HepG2 (cell line): Measurements from ENCODE around the gene WNT6. TPM values are rescaled to one million over a fixed set of nuclear protein-coding genes. Genes with fewer than 3 reads are reported as not detected.

Experiments
- ARNTL ChIP-seq: sonication (generic); formaldehyde crosslinking; IDR thresholded peaks from 2 replicates; pipeline ENCODE4 v1.4.0; 2020; ENCODE audit warnings: mild to moderate bottlenecking, missing genetic modification reagents
- CBFB ChIP-seq: sonication (generic); formaldehyde crosslinking; IDR thresholded peaks from 2 replicates; pipeline ENCODE4 v1.4.0; 2020; ENCODE audit warnings: missing genetic modification reagents
- HES4 ChIP-seq: sonication (generic); formaldehyde crosslinking; IDR thresholded peaks from 2 replicates; pipeline ENCODE4 v1.9.0; 2021; ENCODE audit warnings: mild to moderate bottlenecking, missing genetic modification reagents, borderline replicate concordance
- HNF1B ChIP-seq: sonication (generic); formaldehyde crosslinking; IDR thresholded peaks from 2 replicates; pipeline ENCODE4 v1.5.1; 2020; ENCODE audit warnings: mild to moderate bottlenecking, moderate library complexity, missing genetic modification reagents
- KDM2A ChIP-seq: sonication (generic); formaldehyde crosslinking; IDR thresholded peaks from 2 replicates; pipeline ENCODE4 v1.4.0; 2020; ENCODE audit warnings: low read depth, missing genetic modification reagents, borderline replicate concordance
- MATR3 ChIP-seq: sonication (generic); formaldehyde crosslinking; IDR thresholded peaks from 2 replicates; pipeline ENCODE4 v1.4.0; 2020; ENCODE audit warnings: missing genetic modification reagents
- MED1 ChIP-seq: sonication (generic); formaldehyde crosslinking; IDR thresholded peaks from 2 replicates; pipeline ENCODE4 v1.4.0; 2020; ENCODE audit warnings: missing genetic modification reagents
- MXI1 ChIP-seq: IDR thresholded peaks from 3 replicates; pipeline ENCODE4 v1.6.1; 2012; ENCODE audit warnings: low read depth, low read length, inconsistent platforms, borderline replicate concordance
- PATZ1 ChIP-seq: sonication (generic); formaldehyde crosslinking; IDR thresholded peaks from 2 replicates; pipeline ENCODE4 v1.4.0; 2020; ENCODE audit warnings: missing genetic modification reagents
- RAD21 ChIP-seq: fragments of 450-650 bp; formaldehyde crosslinking; IDR thresholded peaks from 2 replicates; pipeline ENCODE4 v1.5.0; 2020; ENCODE audit warnings: mild to moderate bottlenecking
- SCMH1 ChIP-seq: sonication (generic); formaldehyde crosslinking; IDR thresholded peaks from 2 replicates; pipeline ENCODE4 v1.9.0; 2021; ENCODE audit warnings: missing genetic modification reagents, mild to moderate bottlenecking, borderline replicate concordance
- SIN3B ChIP-seq: fragments of 150-350 bp; IDR thresholded peaks from 2 replicates; pipeline ENCODE4 v1.6.1; 2014; ENCODE audit warnings: low read length
- SUZ12 ChIP-seq: fragments of 150-350 bp; IDR thresholded peaks from 2 replicates; pipeline ENCODE4 v1.6.1; 2014; ENCODE audit warnings: low read depth, low read length
- TEAD2 ChIP-seq: sonication (generic); formaldehyde crosslinking; IDR thresholded peaks from 2 replicates; pipeline ENCODE4 v1.9.0; 2021; ENCODE audit warnings: missing genetic modification reagents
- ZFP36L1 ChIP-seq: sonication (generic); formaldehyde crosslinking; IDR thresholded peaks from 2 replicates; pipeline ENCODE4 v1.8.0; 2022; ENCODE audit warnings: mild to moderate bottlenecking, missing genetic modification reagents, moderate library complexity
- ZIK1 ChIP-seq: sonication (generic); formaldehyde crosslinking; IDR thresholded peaks from 2 replicates; pipeline ENCODE4 v1.5.0; 2020; ENCODE audit warnings: mild to moderate bottlenecking, low read depth, missing genetic modification reagents, borderline replicate concordance
- ZKSCAN1 ChIP-seq: fragments of 150-350 bp; IDR thresholded peaks from 2 replicates; pipeline ENCODE4 v1.6.1; 2014; ENCODE audit warnings: low read length
- polyA plus RNA-seq, 8 experiments: library from polyadenylated mRNA; depleted of rRNA in 3 of 8; stranded (reverse) in 7 of 8; unstranded in 1 of 8; fragments of >200 nt; fragmentation: Illumina TruSeq in 4 of 8; extraction: Trizol in 4 of 8; gene quantifications; 2 replicates each; pipeline versions ENCODE4 v1.2.1 to v1.2.3, GENCODE V29; 2011 to 2016; ENCODE audit warnings: low read depth in 4 of 8, missing spikeins in 1 of 8, mixed read lengths in 1 of 8; ENCODE audit not compliant: insufficient read depth in 1 of 8
- total RNA-seq, 5 experiments: library from RNA; depleted of rRNA; stranded (reverse); fragments of >200 nt; fragmentation: Illumina TruSeq; extraction: Trizol; gene quantifications; 2 replicates each; pipeline ENCODE4 v1.2.3, GENCODE V29; 2016; ENCODE audit warnings: low read depth in 1 of 5
- TF ChIP-seq, protein P1 (sequence below): sonication (generic); formaldehyde crosslinking; IDR thresholded peaks from 2 replicates; pipeline ENCODE4 v1.5.1; 2020; ENCODE audit warnings: mild to moderate bottlenecking, missing genetic modification reagents
- TF ChIP-seq, protein P2 (sequence below): sonication (generic); formaldehyde crosslinking; IDR thresholded peaks from 2 replicates; pipeline ENCODE4 v1.4.0; 2020; ENCODE audit warnings: missing genetic modification reagents

The WNT6 gene
- total and polyA plus RNA-seq, 2 of the 13 experiments (the other 11 are each of a cell fraction or from before 2014, with no cell fraction given): 0.20 TPM; not detected in 1

DNA sequence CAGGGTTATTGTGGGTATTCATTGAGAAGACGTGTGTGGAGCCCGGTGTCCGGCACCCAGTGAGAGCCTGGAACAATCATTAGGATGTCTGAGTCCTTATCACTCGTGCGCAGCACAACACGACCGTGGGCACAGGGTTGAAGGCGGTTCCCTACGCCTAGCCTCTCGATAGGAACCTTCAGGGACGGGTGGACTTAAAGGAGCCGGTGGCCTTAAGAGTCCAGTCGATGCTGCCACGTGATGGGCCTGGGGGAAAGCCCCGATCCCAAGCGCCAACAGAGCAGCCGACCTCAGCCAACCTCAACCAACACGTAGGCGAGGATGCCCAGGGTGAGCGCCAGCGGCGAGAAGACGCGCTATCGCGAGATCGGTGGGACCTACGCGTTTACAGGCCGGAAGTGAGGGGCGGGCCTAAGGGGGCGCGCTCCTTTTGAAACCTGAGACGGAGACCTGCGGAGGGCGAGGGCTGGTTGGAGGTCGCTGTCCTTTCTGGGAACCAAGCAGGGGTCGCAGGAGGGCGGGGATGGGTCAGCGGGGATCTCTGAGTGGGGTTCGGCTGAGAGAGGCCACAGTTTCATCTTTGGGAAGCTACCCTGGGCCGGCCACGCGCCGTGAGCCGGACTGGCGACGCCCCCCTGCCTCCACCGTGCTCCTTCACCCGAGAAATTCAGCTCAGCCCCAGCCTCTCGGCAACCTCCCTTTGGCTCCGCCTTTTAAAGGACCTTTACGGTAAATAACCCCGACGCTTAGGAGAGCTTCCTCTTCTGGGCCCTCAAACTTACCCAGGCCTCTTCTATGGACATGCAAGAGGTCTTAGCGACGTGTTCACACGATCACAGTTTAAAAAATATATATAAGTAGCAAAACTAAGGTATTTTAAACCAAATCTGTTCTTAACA is 49.4 kb downstream of the WNT6 start (continued):
- TF ChIP-seq ZKSCAN1 (peak; percentile 10; the same call in 1 of the 2 replicates), SUZ12 (no peak), HNF1B (CRISPR knock-in tag) (peak; percentile 70; the same call in 1 of the 2 replicates), TEAD2 (no peak), MED1 (peak; percentile 43), ZFP36L1 (CRISPR knock-in tag) (peak; percentile 97), HES4 (CRISPR knock-in tag) (no peak), MXI1 (peak; percentile 97), CBFB (CRISPR knock-in tag) (peak; percentile 93), MATR3 (CRISPR knock-in tag) (no peak), SCMH1 (CRISPR knock-in tag) (no peak), KDM2A (CRISPR knock-in tag) (peak; percentile 93), RAD21 (CRISPR knock-in tag) (no peak), ARNTL (CRISPR knock-in tag) (peak; percentile 86; the same call in 1 of the 2 replicates), ZIK1 (CRISPR knock-in tag) (peak; percentile 65), PATZ1 (no peak), SIN3B (peak; percentile 92)
- TF ChIP-seq, protein P1, sequence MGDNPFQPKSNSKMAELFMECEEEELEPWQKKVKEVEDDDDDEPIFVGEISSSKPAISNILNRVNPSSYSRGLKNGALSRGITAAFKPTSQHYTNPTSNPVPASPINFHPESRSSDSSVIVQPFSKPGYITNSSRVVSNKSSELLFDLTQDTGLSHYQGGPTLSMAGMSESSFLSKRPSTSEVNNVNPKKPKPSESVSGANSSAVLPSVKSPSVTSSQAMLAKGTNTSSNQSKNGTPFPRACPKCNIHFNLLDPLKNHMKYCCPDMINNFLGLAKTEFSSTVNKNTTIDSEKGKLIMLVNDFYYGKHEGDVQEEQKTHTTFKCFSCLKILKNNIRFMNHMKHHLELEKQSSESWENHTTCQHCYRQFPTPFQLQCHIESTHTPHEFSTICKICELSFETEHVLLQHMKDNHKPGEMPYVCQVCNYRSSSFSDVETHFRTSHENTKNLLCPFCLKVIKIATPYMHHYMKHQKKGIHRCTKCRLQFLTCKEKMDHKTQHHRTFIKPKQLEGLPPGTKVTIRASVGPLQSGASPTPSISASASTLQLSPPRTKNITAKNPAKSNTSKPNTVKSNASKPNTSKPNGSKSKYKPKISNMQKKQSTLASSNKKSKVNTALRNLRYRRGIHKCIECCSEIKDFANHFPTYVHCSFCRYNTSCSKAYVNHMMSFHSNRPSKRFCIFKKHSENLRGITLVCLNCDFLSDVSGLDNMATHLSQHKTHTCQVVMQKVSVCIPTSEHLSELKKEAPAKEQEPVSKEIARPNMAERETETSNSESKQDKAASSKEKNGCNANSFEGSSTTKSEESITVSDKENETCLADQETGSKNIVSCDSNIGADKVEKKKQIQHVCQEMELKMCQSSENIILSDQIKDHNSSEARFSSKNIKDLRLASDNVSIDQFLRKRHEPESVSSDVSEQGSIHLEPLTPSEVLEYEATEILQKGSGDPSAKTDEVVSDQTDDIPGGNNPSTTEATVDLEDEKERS (CRISPR knock-in tag): peak; percentile 81
- TF ChIP-seq, protein P2, sequence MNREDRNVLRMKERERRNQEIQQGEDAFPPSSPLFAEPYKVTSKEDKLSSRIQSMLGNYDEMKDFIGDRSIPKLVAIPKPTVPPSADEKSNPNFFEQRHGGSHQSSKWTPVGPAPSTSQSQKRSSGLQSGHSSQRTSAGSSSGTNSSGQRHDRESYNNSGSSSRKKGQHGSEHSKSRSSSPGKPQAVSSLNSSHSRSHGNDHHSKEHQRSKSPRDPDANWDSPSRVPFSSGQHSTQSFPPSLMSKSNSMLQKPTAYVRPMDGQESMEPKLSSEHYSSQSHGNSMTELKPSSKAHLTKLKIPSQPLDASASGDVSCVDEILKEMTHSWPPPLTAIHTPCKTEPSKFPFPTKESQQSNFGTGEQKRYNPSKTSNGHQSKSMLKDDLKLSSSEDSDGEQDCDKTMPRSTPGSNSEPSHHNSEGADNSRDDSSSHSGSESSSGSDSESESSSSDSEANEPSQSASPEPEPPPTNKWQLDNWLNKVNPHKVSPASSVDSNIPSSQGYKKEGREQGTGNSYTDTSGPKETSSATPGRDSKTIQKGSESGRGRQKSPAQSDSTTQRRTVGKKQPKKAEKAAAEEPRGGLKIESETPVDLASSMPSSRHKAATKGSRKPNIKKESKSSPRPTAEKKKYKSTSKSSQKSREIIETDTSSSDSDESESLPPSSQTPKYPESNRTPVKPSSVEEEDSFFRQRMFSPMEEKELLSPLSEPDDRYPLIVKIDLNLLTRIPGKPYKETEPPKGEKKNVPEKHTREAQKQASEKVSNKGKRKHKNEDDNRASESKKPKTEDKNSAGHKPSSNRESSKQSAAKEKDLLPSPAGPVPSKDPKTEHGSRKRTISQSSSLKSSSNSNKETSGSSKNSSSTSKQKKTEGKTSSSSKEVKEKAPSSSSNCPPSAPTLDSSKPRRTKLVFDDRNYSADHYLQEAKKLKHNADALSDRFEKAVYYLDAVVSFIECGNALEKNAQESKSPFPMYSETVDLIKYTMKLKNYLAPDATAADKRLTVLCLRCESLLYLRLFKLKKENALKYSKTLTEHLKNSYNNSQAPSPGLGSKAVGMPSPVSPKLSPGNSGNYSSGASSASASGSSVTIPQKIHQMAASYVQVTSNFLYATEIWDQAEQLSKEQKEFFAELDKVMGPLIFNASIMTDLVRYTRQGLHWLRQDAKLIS (CRISPR knock-in tag): no peak
